Peyer's patch (tissue), 4 donors: Measurements from ENCODE around the gene CBX4. TPM values are rescaled to one million over a fixed set of nuclear protein-coding genes. Genes with fewer than 3 reads are reported as not detected.
A peak's percentile ranks its signal among the peaks of the same experiment; 100 is the strongest.

Experiments
- DNase-seq, 3 donors: peaks; one replicate each; pipeline ENCODE4 v3.0.0-alpha.2; 2017 to 2019
- H3K27ac ChIP-seq, 4 donors: fragments of 200-600 bp; sonication (generic); one replicate each; pipeline ENCODE4 v1.5.1; 2016 to 2019
- H3K27me3 ChIP-seq, 2 donors: fragments of 200-600 bp; sonication (generic); one replicate each; pipeline ENCODE4 v1.5.1; 2019
- H3K36me3 ChIP-seq, 3 donors: fragments of 200-600 bp; sonication (generic); one replicate each; pipeline ENCODE4 v1.5.1; 2016 to 2019
- H3K4me1 ChIP-seq, 4 donors: fragments of 200-600 bp; sonication (generic); one replicate each; pipeline ENCODE4 v1.5.1; 2016 to 2019
- H3K4me3 ChIP-seq, 4 donors: fragments of 200-600 bp; sonication (generic); 1 replicate in 3 of 4; 2 replicates in 1 of 4; pipeline ENCODE4 v1.5.1; 2016 to 2019; ENCODE audit warnings: mild to moderate bottlenecking in 1 of 4
- H3K9me3 ChIP-seq, 4 donors: fragments of 200-600 bp; sonication (generic); one replicate each; pipeline ENCODE4 v1.5.1; 2016 to 2019; ENCODE audit warnings: mild to moderate bottlenecking in 1 of 4
- POLR2A ChIP-seq, 2 donors: fragments of 450-650 bp; IDR thresholded peaks; one replicate each; pipeline ENCODE4 v1.5.1; 2017; ENCODE audit warnings: antibody characterized with exemption in 2 of 2, mild to moderate bottlenecking in 2 of 2, moderate library complexity in 2 of 2
- total RNA-seq, 4 donors: library from RNA; depleted of rRNA; stranded (reverse); fragments of >200 nt; gene quantifications; one replicate each; pipeline ENCODE4 v1.1.0, GENCODE V29; 2016
- TF ChIP-seq, protein P1 (sequence below), 6 experiments: fragments of 450-650 bp in 4 of 6; fragments of 200-600 bp in 2 of 6; sonication (generic) in 1 of 6; IDR thresholded peaks; one replicate each; pipeline ENCODE4 v1.5.1; 2017 to 2019; ENCODE audit warnings: antibody characterized with exemption in 6 of 6, mild to moderate bottlenecking in 3 of 6, moderate library complexity in 1 of 6

Gene CBX4
- total RNA-seq, 4 donors from 2014 or later, result 4.9 to 19.0 (median 12.3) TPM

DNA sequence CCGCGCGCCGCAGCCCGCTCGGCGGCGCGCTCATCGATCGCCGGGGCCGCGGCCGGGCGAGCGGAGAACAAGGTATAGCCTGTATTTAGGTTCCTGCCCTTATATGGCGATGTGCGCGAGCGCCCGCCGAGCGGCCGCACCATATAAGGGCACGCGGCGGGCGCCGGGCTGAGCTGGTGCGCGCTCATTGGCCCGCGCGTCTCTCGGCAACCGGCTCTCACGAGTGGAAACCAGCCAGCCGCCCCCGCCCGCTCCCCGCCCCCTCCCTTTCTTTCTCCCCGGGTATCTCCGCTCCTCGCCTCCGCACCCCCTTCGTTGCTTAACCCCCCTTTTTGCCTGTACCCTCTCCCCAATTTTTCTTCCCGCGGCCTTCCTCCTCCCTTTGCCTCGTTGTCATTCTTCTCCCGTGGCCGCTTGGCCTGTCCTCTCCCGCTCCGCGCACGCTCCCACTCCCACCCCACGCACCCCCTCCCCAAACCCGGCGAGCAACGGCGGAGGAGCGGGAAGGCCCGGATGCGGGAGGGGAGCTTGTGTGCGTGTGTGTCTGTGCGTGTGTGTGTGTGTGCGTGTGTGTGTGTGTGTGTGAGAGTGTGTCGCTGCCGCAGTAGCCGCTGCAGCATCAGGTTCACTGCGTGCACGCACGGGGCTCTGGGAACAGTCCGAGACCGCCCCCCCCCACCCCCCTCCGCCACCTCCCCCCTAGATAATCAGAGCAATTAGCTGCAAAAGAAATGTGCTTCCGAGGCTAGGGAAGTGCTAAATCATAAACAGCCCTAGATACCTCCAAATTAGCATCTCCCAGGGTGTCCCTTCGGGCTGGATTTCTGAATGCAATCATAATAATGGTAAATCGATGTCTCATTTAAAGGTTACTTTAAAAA, 28.9 kb downstream of the CBX4 start:
- no peaks in the 10 kb centered on the region for H3K9me3 ChIP-seq
- H3K27me3 ChIP-seq, result peaks cover 0 to 94% of the 10 kb centered on the region in 2 donors
- H3K4me3 ChIP-seq, result peak overlapping the region in 2 of 4 donors; percentile 9 to 38
- TF ChIP-seq, protein P1, sequence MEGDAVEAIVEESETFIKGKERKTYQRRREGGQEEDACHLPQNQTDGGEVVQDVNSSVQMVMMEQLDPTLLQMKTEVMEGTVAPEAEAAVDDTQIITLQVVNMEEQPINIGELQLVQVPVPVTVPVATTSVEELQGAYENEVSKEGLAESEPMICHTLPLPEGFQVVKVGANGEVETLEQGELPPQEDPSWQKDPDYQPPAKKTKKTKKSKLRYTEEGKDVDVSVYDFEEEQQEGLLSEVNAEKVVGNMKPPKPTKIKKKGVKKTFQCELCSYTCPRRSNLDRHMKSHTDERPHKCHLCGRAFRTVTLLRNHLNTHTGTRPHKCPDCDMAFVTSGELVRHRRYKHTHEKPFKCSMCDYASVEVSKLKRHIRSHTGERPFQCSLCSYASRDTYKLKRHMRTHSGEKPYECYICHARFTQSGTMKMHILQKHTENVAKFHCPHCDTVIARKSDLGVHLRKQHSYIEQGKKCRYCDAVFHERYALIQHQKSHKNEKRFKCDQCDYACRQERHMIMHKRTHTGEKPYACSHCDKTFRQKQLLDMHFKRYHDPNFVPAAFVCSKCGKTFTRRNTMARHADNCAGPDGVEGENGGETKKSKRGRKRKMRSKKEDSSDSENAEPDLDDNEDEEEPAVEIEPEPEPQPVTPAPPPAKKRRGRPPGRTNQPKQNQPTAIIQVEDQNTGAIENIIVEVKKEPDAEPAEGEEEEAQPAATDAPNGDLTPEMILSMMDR (IDR thresholded peaks at IDR 0.05), result no peak
- no peak for TF ChIP-seq POLR2A (IDR thresholded peaks at IDR 0.05)
- peak; percentile 55 to 86 (median 82) for DNase-seq
- no peaks in the 10 kb centered on the region for H3K36me3 ChIP-seq
- H3K27ac ChIP-seq, result no peak overlapping the region
- H3K4me1 ChIP-seq, result peaks cover 21 to 63% (median 45%) of the 10 kb centered on the region in 4 donors

DNA sequence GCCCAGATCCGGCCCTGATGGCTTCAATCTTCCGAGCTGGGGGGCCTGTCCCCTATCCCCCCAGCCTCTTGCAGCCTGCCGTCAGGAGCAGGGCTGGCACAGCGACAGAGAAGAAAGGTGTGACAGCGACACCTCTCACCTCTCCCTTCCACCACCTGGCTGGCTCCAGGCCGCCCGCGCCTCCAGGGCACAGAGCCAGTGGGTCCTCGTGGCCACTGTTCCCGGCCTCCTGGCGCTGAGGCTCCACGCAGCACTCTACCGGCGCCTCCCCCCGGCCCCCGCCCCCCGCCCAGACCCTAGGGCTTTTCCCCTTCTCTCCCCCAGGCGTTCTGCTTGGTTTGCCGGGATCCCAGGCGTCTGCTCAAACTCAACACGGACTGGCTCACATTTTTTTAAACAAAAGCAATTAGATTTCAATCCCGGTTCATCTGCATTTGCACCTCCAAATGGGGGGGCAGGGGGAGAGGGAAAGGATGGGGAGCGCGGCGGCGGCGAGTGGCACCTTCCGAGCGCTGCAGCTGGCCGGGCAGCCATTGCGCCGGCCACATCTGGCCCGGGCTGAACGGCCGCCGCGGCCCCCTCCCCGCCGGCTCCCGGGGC, 29.6 kb downstream of the CBX4 start:
- Histone ChIP-seq H3K27ac (no peak overlapping the region), H3K4me1 (peaks cover 17 to 56% (median 38%) of the 10 kb centered on the region in 4 donors), H3K36me3 (no peaks in the 10 kb centered on the region), H3K9me3 (no peaks in the 10 kb centered on the region), H3K27me3 (peaks cover 0 to 94% of the 10 kb centered on the region in 2 donors), H3K4me3 (peak overlapping the region in 1 of 4 donors; percentile 38)
- TF ChIP-seq POLR2A (IDR thresholded peaks at IDR 0.05), result no peak
- TF ChIP-seq, protein P1 (IDR thresholded peaks at IDR 0.05), result no peak
- DNase-seq, result no peak

DNA sequence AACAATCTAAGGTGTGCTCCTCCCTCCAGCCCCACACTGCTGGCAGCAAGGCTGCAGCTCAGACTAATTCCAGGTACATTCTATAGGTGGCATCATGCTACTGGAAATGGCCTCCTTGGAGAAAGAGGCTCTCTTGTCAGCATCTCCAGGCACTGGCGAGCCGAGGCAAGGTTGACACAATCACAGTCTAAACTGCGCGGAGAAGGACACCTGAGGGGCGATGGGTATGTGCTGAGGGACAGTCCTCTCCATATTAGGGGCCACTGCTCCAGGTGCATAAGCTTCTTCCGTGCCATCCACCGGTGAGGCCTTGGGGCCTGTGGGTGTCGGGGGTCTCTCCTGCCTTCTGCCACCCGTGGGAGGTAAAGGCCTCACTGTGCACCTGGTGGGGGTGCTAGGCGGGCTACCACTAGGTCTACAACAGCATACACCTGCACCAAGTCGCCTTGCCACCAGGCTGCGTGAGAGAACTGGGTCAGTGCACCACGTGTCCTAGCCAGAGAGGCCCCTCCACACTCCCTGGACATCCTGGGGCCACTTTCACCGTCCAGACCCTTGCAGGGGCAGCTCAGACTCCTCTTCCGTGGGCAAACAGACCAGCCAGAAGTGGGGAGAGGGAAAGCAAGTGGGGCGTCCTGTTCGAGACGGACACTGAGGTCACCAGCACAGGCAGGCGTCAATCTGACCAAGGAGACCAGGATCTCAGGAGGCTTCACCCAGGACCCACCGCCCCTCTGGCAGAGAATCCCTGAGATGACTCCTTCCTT, 30.3 kb downstream of the CBX4 start:
- peak in 1 of 3 donors; percentile 66 for DNase-seq
- H3K9me3 ChIP-seq, result peaks cover 0 to 3% (median 0%) of the 10 kb centered on the region in 4 donors
- no peak overlapping the region for H3K27ac ChIP-seq
- H3K4me3 ChIP-seq, result no peak overlapping the region
- H3K36me3 ChIP-seq, result no peaks in the 10 kb centered on the region
- no peak for TF ChIP-seq POLR2A (IDR thresholded peaks at IDR 0.05)
- TF ChIP-seq, protein P1 (IDR thresholded peaks at IDR 0.05), result peak in 4 of 6 experiments; percentile 22 to 81 (median 74)
- H3K4me1 ChIP-seq, result peaks cover 17 to 55% (median 33%) of the 10 kb centered on the region in 4 donors
- H3K27me3 ChIP-seq, result peaks cover 0 to 94% of the 10 kb centered on the region in 2 donors

GRCh38 chr17:79806863-79807720, 32.1 kb downstream of the CBX4 start:
- H3K36me3 ChIP-seq, result no peaks in the 10 kb centered on the region
- H3K4me1 ChIP-seq, result peaks cover 11 to 54% (median 19%) of the 10 kb centered on the region in 4 donors
- peaks cover 0 to 17% (median 0%) of the 10 kb centered on the region in 4 donors for H3K9me3 ChIP-seq
- H3K27me3 ChIP-seq, result peaks cover 5 to 98% of the 10 kb centered on the region in 2 donors
- no peak overlapping the region for H3K27ac ChIP-seq
- H3K4me3 ChIP-seq, result no peak overlapping the region
- DNase-seq, result no peak
- no peak for TF ChIP-seq POLR2A (IDR thresholded peaks at IDR 0.05)
- TF ChIP-seq, protein P1 (IDR thresholded peaks at IDR 0.05), result no peak

DNA sequence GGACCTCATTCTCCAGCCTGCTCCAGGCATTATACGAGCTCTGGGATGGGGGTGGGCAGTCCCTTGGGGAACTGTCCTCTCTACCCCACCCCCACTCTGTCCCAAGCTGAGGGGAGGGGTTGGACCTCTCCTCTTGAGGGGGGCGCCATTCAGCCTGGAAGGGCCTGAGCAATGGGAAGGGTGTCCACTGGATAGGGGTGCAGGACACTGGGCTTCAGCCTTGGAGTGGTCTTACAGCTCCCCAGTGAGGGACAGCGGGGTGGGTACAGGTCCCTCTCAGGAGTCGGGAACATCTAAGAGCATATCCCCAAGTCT, 32.8 kb downstream of the CBX4 start:
- no peak for DNase-seq
- H3K27ac ChIP-seq, result no peak overlapping the region
- no peak for TF ChIP-seq POLR2A (IDR thresholded peaks at IDR 0.05)
- TF ChIP-seq, protein P1 (IDR thresholded peaks at IDR 0.05), result no peak
- no peak overlapping the region for H3K4me3 ChIP-seq
- no peaks in the 10 kb centered on the region for H3K36me3 ChIP-seq
- H3K27me3 ChIP-seq, result peaks cover 7 to 98% of the 10 kb centered on the region in 2 donors
- H3K4me1 ChIP-seq, result peaks cover 9 to 47% (median 16%) of the 10 kb centered on the region in 4 donors
- peaks cover 0 to 17% (median 0%) of the 10 kb centered on the region in 4 donors for H3K9me3 ChIP-seq
